Neural cell (in vitro differentiated cells): ENCODE results near the gene CBLB. TPM values are rescaled to one million over a fixed set of nuclear protein-coding genes. Genes with fewer than 3 reads are reported as not detected.

Source experiments
- H2AFZ ChIP-seq: fragments of 200-600, 300-800 bp; sonication (generic), shearing (Covaris generic); 2 replicates; pipeline ENCODE4 v1.6.0; 2014; ENCODE audit warnings: low read depth, mild to moderate bottlenecking, antibody characterized with exemption, low read length, moderate library complexity
- H3F3A ChIP-seq: fragments of 200-600 bp; shearing (Covaris generic); 2 replicates; pipeline ENCODE4 v1.6.1; 2016; ENCODE audit warnings: mild to moderate bottlenecking, moderate library complexity, mixed read lengths, antibody characterized with exemption, low read length; ENCODE audit not compliant: insufficient read depth, poor library complexity, severe bottlenecking
- H3K27ac ChIP-seq: fragments of 200-600, 300-800 bp; sonication (generic), shearing (Covaris generic); 2 replicates; pipeline ENCODE4 v1.5.1; 2014; ENCODE audit warnings: mild to moderate bottlenecking, low read length, moderate library complexity
- H3K27me3 ChIP-seq: fragments of 300-800, 200-600 bp; sonication (generic), shearing (Covaris generic); 2 replicates; pipeline ENCODE4 v1.6.0; 2014; ENCODE audit warnings: mild to moderate bottlenecking, low read depth, low read length, moderate library complexity; ENCODE audit not compliant: insufficient read depth
- H3K36me3 ChIP-seq: fragments of 300-800, 200-600 bp; sonication (generic), shearing (Covaris generic); 2 replicates; pipeline ENCODE4 v1.5.1; 2014; ENCODE audit warnings: mild to moderate bottlenecking, antibody characterized with exemption, low read length, moderate library complexity; ENCODE audit not compliant: insufficient read depth
- H3K4me2 ChIP-seq: fragments of 300-800, 200-600 bp; sonication (generic), shearing (Covaris generic); 2 replicates; pipeline ENCODE4 v1.6.0; 2014; ENCODE audit warnings: mild to moderate bottlenecking, low read length
- H3K4me3 ChIP-seq: fragments of 300-800, 200-600 bp; sonication (generic), shearing (Covaris generic); 2 replicates; pipeline ENCODE4 v1.5.1; 2014; ENCODE audit warnings: mild to moderate bottlenecking, low read length, moderate library complexity
- H3K79me2 ChIP-seq: fragments of 200-600 bp; shearing (Covaris generic); replicated peaks from 2 replicates; pipeline ENCODE4 v1.6.0; 2014; ENCODE audit warnings: mild to moderate bottlenecking, low read length, moderate library complexity; ENCODE audit not compliant: insufficient read depth
- H3K9ac ChIP-seq: fragments of 300-800, 200-600 bp; sonication (generic), shearing (Covaris generic); 2 replicates; pipeline ENCODE4 v1.6.1; 2016; ENCODE audit warnings: mild to moderate bottlenecking, low read length, mixed read lengths
- H3K9me2 ChIP-seq: fragments of 200-600 bp; shearing (Covaris generic); 2 replicates; pipeline ENCODE4 v1.6.1; 2016; ENCODE audit warnings: mild to moderate bottlenecking, low read length, mixed read lengths; ENCODE audit not compliant: insufficient read depth
- H3K9me3 ChIP-seq: fragments of 200-600, 300-800 bp; sonication (generic), shearing (Covaris generic); 2 replicates; pipeline ENCODE4 v1.6.1; 2016; ENCODE audit warnings: mild to moderate bottlenecking, mixed run types, low read length, moderate library complexity, mixed read lengths
- H4K20me1 ChIP-seq: fragments of 200-600 bp; shearing (Covaris generic); 2 replicates; pipeline ENCODE4 v1.6.1; 2016; ENCODE audit warnings: mild to moderate bottlenecking, mixed run types; ENCODE audit not compliant: insufficient read depth
- EP300 ChIP-seq: fragments of 450-650 bp; conservative IDR thresholded peaks from 2 replicates; pipeline ENCODE4 v1.6.1; 2014; ENCODE audit warnings: antibody characterized with exemption, mild to moderate bottlenecking, moderate library complexity; ENCODE audit not compliant: poor library complexity, severe bottlenecking
- EZH2 ChIP-seq: fragments of 200-600, 300-800 bp; shearing (Covaris generic), sonication (generic); IDR thresholded peaks from 2 replicates; pipeline ENCODE4 v1.6.1; 2014; ENCODE audit warnings: antibody characterized with exemption, low read length, borderline replicate concordance, mild to moderate bottlenecking; ENCODE audit not compliant: insufficient read depth, poor library complexity, severe bottlenecking
- MXI1 ChIP-seq: fragments of 450-650 bp; conservative IDR thresholded peaks from 2 replicates; pipeline ENCODE4 v1.6.1; 2014; ENCODE audit warnings: antibody characterized with exemption, mild to moderate bottlenecking; ENCODE audit not compliant: poor library complexity, severe bottlenecking
- POLR2AphosphoS5 ChIP-seq: IDR thresholded peaks from 2 replicates; pipeline ENCODE4 v1.6.1; 2012
- RAD21 ChIP-seq: fragments of 450-650 bp; conservative IDR thresholded peaks from 2 replicates; pipeline ENCODE4 v1.6.1; 2014; ENCODE audit warnings: antibody characterized with exemption, mild to moderate bottlenecking, moderate library complexity
- SMC3 ChIP-seq: fragments of 450-650 bp; conservative IDR thresholded peaks from 2 replicates; pipeline ENCODE4 v1.6.1; 2014; ENCODE audit warnings: antibody characterized with exemption, mild to moderate bottlenecking, moderate library complexity; ENCODE audit not compliant: poor library complexity
- TAF1 ChIP-seq: IDR thresholded peaks from 2 replicates; pipeline ENCODE4 v1.6.1; 2012; ENCODE audit warnings: low read depth
- polyA plus RNA-seq: library from polyadenylated mRNA; depleted of rRNA; stranded (reverse); fragments of >200 nt; gene quantifications from 2 replicates; pipeline ENCODE4 v1.2.3, GENCODE V29; 2014
- TF ChIP-seq, protein P1 (sequence below): fragments of 450-650 bp; IDR thresholded peaks from 2 replicates; pipeline ENCODE4 v1.5.1; 2014; ENCODE audit warnings: antibody characterized with exemption, mild to moderate bottlenecking, moderate library complexity; ENCODE audit not compliant: poor library complexity, severe bottlenecking
- TF ChIP-seq, protein P2 (sequence below): IDR thresholded peaks from 2 replicates; pipeline ENCODE4 v1.6.1; 2012; ENCODE audit warnings: borderline replicate concordance

CBLB gene
- polyA plus RNA-seq, 1 donor from 2014 or later = 36.4 TPM

DNA sequence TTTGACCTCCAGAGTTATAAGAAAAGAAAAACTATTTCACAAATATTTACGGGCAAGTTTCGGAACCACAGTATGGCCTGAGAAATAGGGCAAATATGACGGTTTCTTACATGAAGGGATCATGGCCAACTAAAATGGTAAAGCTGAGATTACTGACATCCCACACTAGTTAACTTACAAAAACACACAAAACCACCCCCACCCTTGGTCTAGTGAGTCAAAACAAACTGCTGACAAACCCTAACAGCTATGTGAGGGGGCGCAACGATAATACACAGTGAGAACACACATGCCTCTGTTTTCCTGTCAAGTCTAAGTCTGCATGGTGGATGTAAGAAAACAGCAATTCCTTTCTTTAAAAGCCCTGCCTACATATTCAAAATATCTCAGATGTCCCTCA lies 32.3 kb downstream of the CBLB start:
- no peaks in the 10 kb centered on the region for H4K20me1 ChIP-seq
- H3K36me3 ChIP-seq = no peaks in the 10 kb centered on the region
- H3K27ac ChIP-seq = no peak overlapping the region
- TF ChIP-seq POLR2AphosphoS5 (no peak), EZH2 (no peak), MXI1 (no peak), TAF1 (no peak), SMC3 (no peak), EP300 (no peak), RAD21 (no peak)
- TF ChIP-seq, protein P1, sequence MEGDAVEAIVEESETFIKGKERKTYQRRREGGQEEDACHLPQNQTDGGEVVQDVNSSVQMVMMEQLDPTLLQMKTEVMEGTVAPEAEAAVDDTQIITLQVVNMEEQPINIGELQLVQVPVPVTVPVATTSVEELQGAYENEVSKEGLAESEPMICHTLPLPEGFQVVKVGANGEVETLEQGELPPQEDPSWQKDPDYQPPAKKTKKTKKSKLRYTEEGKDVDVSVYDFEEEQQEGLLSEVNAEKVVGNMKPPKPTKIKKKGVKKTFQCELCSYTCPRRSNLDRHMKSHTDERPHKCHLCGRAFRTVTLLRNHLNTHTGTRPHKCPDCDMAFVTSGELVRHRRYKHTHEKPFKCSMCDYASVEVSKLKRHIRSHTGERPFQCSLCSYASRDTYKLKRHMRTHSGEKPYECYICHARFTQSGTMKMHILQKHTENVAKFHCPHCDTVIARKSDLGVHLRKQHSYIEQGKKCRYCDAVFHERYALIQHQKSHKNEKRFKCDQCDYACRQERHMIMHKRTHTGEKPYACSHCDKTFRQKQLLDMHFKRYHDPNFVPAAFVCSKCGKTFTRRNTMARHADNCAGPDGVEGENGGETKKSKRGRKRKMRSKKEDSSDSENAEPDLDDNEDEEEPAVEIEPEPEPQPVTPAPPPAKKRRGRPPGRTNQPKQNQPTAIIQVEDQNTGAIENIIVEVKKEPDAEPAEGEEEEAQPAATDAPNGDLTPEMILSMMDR = no peak
- TF ChIP-seq, protein P2, sequence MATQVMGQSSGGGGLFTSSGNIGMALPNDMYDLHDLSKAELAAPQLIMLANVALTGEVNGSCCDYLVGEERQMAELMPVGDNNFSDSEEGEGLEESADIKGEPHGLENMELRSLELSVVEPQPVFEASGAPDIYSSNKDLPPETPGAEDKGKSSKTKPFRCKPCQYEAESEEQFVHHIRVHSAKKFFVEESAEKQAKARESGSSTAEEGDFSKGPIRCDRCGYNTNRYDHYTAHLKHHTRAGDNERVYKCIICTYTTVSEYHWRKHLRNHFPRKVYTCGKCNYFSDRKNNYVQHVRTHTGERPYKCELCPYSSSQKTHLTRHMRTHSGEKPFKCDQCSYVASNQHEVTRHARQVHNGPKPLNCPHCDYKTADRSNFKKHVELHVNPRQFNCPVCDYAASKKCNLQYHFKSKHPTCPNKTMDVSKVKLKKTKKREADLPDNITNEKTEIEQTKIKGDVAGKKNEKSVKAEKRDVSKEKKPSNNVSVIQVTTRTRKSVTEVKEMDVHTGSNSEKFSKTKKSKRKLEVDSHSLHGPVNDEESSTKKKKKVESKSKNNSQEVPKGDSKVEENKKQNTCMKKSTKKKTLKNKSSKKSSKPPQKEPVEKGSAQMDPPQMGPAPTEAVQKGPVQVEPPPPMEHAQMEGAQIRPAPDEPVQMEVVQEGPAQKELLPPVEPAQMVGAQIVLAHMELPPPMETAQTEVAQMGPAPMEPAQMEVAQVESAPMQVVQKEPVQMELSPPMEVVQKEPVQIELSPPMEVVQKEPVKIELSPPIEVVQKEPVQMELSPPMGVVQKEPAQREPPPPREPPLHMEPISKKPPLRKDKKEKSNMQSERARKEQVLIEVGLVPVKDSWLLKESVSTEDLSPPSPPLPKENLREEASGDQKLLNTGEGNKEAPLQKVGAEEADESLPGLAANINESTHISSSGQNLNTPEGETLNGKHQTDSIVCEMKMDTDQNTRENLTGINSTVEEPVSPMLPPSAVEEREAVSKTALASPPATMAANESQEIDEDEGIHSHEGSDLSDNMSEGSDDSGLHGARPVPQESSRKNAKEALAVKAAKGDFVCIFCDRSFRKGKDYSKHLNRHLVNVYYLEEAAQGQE = no peak
- no peaks in the 10 kb centered on the region for H3K9me2 ChIP-seq
- H3K4me3 ChIP-seq = no peak overlapping the region
- H2AFZ ChIP-seq = no peak overlapping the region
- H3K79me2 ChIP-seq = no peaks in the 10 kb centered on the region
- no peaks in the 10 kb centered on the region for H3K9me3 ChIP-seq
- no peak overlapping the region for H3K9ac ChIP-seq
- H3K4me2 ChIP-seq = no peak overlapping the region
- H3K27me3 ChIP-seq = no peaks in the 10 kb centered on the region
- no peaks in the 10 kb centered on the region for H3F3A ChIP-seq

DNA sequence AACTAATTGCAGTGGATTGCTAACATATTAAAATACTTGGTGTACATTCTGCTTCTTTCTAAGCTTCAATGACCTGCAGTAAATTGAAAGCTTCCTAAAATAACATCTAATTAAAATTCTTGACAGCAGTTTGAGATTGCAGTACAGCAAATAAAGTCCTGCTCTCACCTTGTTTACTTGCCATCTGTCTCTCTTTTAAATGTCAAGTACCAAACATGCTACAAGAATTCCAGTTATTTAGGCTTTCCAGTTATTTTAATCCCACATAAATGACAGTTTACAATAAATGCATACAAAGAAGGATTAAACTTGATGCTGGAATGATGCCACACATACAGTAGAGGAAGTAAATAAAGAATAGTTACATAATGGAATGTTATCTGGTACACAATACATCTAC lies 33.2 kb downstream of the CBLB start:
- no peak overlapping the region for H3K27ac ChIP-seq
- H3K4me2 ChIP-seq = no peak overlapping the region
- H3K36me3 ChIP-seq = no peaks in the 10 kb centered on the region
- no peaks in the 10 kb centered on the region for H3K9me2 ChIP-seq
- no peaks in the 10 kb centered on the region for H4K20me1 ChIP-seq
- H3K9me3 ChIP-seq = no peaks in the 10 kb centered on the region
- no peaks in the 10 kb centered on the region for H3F3A ChIP-seq
- H3K9ac ChIP-seq = no peak overlapping the region
- H2AFZ ChIP-seq = no peak overlapping the region
- H3K79me2 ChIP-seq = no peaks in the 10 kb centered on the region
- no peaks in the 10 kb centered on the region for H3K27me3 ChIP-seq
- H3K4me3 ChIP-seq = no peak overlapping the region
- TF ChIP-seq RAD21 (no peak), EP300 (no peak), SMC3 (no peak), EZH2 (no peak), TAF1 (no peak), MXI1 (no peak), POLR2AphosphoS5 (no peak)
- TF ChIP-seq, protein P1 = no peak
- TF ChIP-seq, protein P2 = no peak
